Left cardiac atrium (tissue), 4 donors: ENCODE results near the gene IFNL2. TPM values are rescaled to one million over a fixed set of nuclear protein-coding genes. Genes with fewer than 3 reads are reported as not detected.
A peak's percentile ranks its signal among the peaks of the same experiment; 100 is the strongest.
"Not testable (repeated sequence)": the region's sequence is repeated elsewhere in the genome, so short reads cannot be mapped to it uniquely, and the experiment has no call there.

Experiments used
- ATAC-seq, 2 donors: fragments of 200-7000 bp; cut with Tn5 transposase; one replicate each; pipeline ENCODE4 v1.9.1; 2020; ENCODE audit warnings: mild to moderate bottlenecking in 2 of 2, moderate library complexity in 2 of 2
- DNase-seq: peaks from one replicate; pipeline ENCODE4 v3.0.0-alpha.2; 2020
- intact Hi-C, 2 donors: fragments of 100-400 bp; cut with DNase I; formaldehyde crosslinking; loops; one replicate each; pipeline versions ENCODE4 v1.14.1 to v1.15.1; 2022 to 2023
- total RNA-seq, 2 donors: library from RNA; stranded (reverse); fragmentation: NEBNext Ultra II Directional; extraction: Animal tissue kit (Norgen Biotek cat#: 25700); gene quantifications; one replicate each; pipeline ENCODE4 v1.2.1, GENCODE V29; 2021
- donor health status: DM: no; HTN: yes; CAD: no.
- donor health status: DM: no; HTN: yes; CAD: no; lungs with severe emphysema.
- donor health status: DM: yes; HTN: yes; CAD: no.
- donor health status: Dilated cardiomyopathy.

IFNL2 gene
- total RNA-seq, 2 donors from 2014 or later = not detected

GRCh38 chr19:39308531-39309304 is 40.5 kb downstream of the IFNL2 start:
- ATAC-seq (peak in 1 of 2 donors; percentile 12), DNase-seq (no peak)
- intact Hi-C loops = no loop called here

GRCh38 chr19:39309305-39309670 is 41.1 kb downstream of the IFNL2 start:
- DNase-seq, ATAC-seq, intact Hi-C loops: not testable (repeated sequence)

DNA sequence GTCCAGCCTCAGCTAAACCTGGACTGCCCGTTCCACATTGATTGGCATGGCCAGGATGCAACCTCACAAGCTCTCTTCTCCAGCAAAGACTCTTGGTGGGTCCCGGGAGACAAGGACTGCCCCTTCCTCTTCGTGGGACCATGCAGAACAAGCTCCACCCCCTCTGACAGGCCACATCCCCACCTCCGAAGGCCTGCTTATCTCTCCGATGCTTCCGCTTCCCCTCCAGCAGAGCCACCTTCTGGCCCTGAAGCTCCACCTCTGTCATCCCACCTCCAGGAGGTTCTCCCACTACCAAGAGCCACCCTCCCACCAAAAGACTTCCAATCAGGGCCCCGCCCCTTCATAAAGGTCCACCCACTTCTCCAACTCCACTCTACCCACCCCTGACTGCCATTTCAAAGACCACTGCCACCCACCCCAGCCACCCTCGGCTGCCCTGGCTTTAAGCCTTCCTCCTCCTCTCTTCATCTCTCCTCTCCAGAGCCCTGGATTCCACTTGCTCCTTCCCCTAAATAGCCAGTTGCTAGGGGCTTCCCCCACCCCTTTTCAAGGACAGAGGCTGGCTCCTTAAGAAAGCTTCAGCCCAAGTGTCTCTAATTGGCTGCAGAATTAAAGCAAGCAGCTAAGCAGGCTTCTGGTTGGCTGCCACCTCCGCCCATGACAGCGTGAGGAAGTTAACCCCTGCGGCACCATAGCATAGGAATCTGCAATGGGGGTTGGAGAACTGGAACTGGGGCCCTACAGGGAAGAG is 42.5 kb downstream of the IFNL2 start:
- intact Hi-C loops = no loop called here
- DNase-seq (no peak), ATAC-seq (no peak)

DNA sequence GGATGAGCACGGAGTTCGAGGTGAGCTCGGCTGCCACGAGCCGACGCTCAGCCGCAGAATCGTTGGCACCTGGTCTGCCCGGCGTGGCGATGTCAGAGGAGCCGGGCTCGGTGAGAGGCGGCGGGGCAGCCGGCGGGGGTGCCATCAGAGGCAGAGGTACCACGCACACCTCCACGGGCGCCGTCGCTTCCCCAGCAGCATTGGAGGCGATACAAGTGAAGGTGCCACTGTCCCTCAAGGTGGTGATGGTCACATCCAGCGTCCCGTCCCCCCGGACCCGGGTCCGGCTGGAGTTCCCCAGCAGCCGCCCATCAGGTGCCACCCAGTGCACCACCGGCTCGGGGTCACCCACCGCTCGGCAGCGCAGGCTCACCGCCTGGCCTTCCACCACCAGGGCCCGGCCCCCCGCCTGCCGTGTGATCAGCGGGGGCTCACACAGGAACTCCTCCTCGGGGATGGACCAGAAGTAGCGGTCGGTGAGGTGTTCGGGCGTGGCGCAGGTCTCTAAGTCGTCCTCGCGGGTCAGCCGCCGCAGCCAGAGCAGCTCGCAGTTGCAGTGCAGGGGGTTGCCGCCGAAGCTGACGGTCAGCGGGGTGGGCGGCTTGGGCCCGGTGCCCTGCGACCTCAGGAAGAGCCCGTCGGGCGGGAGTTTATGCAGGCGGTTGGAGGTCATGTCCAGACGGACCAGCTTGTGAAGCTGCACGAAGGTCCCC is 46.0 kb downstream of the IFNL2 start:
- ATAC-seq (no peak), DNase-seq (no peak)
- intact Hi-C loops = no loop called here

GRCh38 chr19:39315933-39316332 is 47.7 kb downstream of the IFNL2 start:
- ATAC-seq (no peak), DNase-seq (no peak)
- intact Hi-C loops = no loop called here

GRCh38 chr19:39316627-39317321 is 48.6 kb downstream of the IFNL2 start:
- intact Hi-C loops = no loop called here
- no peak for DNase-seq
- no peak for ATAC-seq

- intact Hi-C loops = no loop called here
These were observed 49.3 kb downstream of the IFNL2 start for GRCh38 chr19:39317476-39317875.

GRCh38 chr19:39318071-39318470 is 49.9 kb downstream of the IFNL2 start:
- no peak for ATAC-seq
- intact Hi-C loops = no loop called here
- DNase-seq = no peak

More at GRCh38 chr19:39317476-39317875, 49.3 kb downstream of the IFNL2 start:
- ATAC-seq = no peak
- DNase-seq = no peak

DNA sequence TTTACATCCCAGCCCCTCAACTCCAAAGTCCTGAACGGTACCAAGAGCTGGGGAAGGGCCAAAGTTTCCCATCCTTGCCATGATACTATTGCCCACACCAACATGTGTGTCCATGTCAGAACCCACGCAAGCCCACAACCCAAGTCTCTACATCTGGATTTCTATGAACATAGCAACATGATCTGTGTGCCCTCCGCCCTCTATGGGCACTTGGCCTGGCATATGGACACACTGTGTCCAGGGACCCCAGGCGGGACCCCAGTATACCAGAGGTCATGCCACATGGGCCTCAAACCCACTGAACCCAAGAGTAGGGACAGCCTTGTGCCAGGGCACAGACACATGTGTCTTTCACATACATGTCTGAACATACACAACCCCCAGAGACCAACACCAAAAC is 50.5 kb downstream of the IFNL2 start:
- intact Hi-C loops = no loop called here
- DNase-seq (no peak), ATAC-seq (no peak)

- ATAC-seq (no peak), DNase-seq (no peak)
- intact Hi-C loops = no loop called here
These were observed 51.1 kb downstream of the IFNL2 start for GRCh38 chr19:39319098-39319891.

Other genes with a start within 250 kb of the IFNL2 start
- 10 to 100 TPM; 19.2 to 19.8 TPM for gene FBXO27, start 235.8 kb upstream of the IFNL2 start, total RNA-seq
- gene ACP7, start 184.0 kb upstream of the IFNL2 start, total RNA-seq = not detected
- 10 to 100 TPM; 15.8 to 17.2 TPM for gene PAK4, start 142.6 kb upstream of the IFNL2 start, total RNA-seq
- not detected for gene NCCRP1, start 71.4 kb upstream of the IFNL2 start, total RNA-seq
- gene SYCN, start 64.1 kb upstream of the IFNL2 start, total RNA-seq = not detected
- not detected for gene IFNL3, start 23.4 kb upstream of the IFNL2 start, total RNA-seq
- not detected for gene IFNL4, start 19.5 kb upstream of the IFNL2 start, total RNA-seq
- not detected for gene IFNL1, start 28.0 kb downstream of the IFNL2 start, total RNA-seq
- 1 to 10 TPM in 1 of 2 donors, under 1 TPM in 1; 0.55 to 1.4 TPM for gene LRFN1, start 52.5 kb downstream of the IFNL2 start, total RNA-seq
- 10 to 100 TPM; 29.6 to 43.8 TPM for gene GMFG, start 67.6 kb downstream of the IFNL2 start, total RNA-seq
- gene SAMD4B, start 74.0 kb downstream of the IFNL2 start, total RNA-seq = 10 to 100 TPM; 44.5 to 72.2 TPM
- 10 to 100 TPM; 34.5 to 38.4 TPM for gene PAF1, start 122.7 kb downstream of the IFNL2 start, total RNA-seq
- 10 to 100 TPM; 21.3 to 25.1 TPM for gene MED29, start 123.0 kb downstream of the IFNL2 start, total RNA-seq
- 100 to 1,000 TPM in 1 of 2 donors, 10 to 100 TPM in 1; 93.5 to 156 TPM for gene ZFP36, start 138.5 kb downstream of the IFNL2 start, total RNA-seq
- 10 to 100 TPM; 13.7 to 28.0 TPM for gene PLEKHG2, start 144.3 kb downstream of the IFNL2 start, total RNA-seq
- gene RPS16, start 167.6 kb downstream of the IFNL2 start, total RNA-seq = 1,000 to 10,000 TPM; 1,273 to 1,597 TPM
- 10 to 100 TPM; 61.1 to 70.1 TPM for gene SUPT5H, start 177.2 kb downstream of the IFNL2 start, total RNA-seq
- gene TIMM50, start 212.4 kb downstream of the IFNL2 start, total RNA-seq = 10 to 100 TPM; 60.3 to 71.2 TPM
- gene DLL3, start 230.6 kb downstream of the IFNL2 start, total RNA-seq = not detected
- not detected for gene SELENOV, start 246.7 kb downstream of the IFNL2 start, total RNA-seq